HCT116 (cell line): ENCODE data around the gene TNS3.

Experiments
- CEBPB ChIP-seq: IDR thresholded peaks from 2 replicates; pipeline ENCODE4 v1.6.1; 2012; ENCODE audit warnings: low read depth
- POLR2A ChIP-seq: IDR thresholded peaks from 2 replicates; pipeline ENCODE4 v1.7.0; 2011; ENCODE audit warnings: borderline replicate concordance; ENCODE audit not compliant: insufficient read depth, insufficient read length; ENCODE audit errors: extremely low read depth
- POLR2AphosphoS5 ChIP-seq: IDR thresholded peaks from 2 replicates; pipeline ENCODE4 v1.6.1; 2011; ENCODE audit warnings: mild to moderate bottlenecking, low read depth, low read length, moderate library complexity
- RAD21 ChIP-seq: IDR thresholded peaks from 2 replicates; pipeline ENCODE4 v1.6.1; 2012; ENCODE audit warnings: low read depth, mild to moderate bottlenecking
- SIN3A ChIP-seq: IDR thresholded peaks from 2 replicates; pipeline ENCODE4 v1.6.1; 2012; ENCODE audit warnings: low read depth
- YY1 ChIP-seq: IDR thresholded peaks from 2 replicates; pipeline ENCODE4 v1.6.1; 2011; ENCODE audit warnings: low read length, low read depth, moderate library complexity, mild to moderate bottlenecking; ENCODE audit not compliant: insufficient replicate concordance; ENCODE audit errors: extremely low read depth
- TF ChIP-seq, protein P1 (sequence below), 3 experiments: fragments of 200-600 bp in 1 of 3; sonication (generic) in 1 of 3; IDR thresholded peaks in 2 of 3; conservative IDR thresholded peaks in 1 of 3; 2 replicates each; pipeline ENCODE4 v1.5.1; 2012 to 2017; ENCODE audit warnings: low read depth in 2 of 3, low read length in 2 of 3, antibody characterized with exemption in 1 of 3, borderline replicate concordance in 1 of 3, control low read depth in 1 of 3, mild to moderate bottlenecking in 1 of 3, mixed read lengths in 1 of 3, mixed run types in 1 of 3, moderate library complexity in 1 of 3; ENCODE audit not compliant: insufficient read depth in 1 of 3

DNA sequence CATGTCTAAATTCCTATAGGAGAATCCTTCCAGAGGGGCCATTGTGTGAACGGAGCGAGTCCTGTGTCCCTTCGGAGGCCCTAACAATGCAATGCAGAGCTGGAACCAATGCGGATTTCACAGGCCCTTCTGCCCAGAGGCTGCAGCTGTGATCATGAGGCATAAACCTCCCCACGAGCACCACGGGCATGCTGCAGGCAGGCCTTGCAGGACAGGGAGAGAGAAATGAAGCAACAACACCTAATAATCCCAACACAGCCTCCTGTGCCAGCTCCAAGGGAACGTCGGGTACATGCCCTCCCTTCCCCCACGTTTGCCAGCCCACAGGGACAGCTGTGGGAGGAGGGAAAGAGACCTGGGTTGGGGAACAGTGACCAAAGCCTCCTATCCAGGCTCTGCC lies 74.4 kb downstream of the TNS3 start:
- no peak for TF ChIP-seq SIN3A
- no peak for TF ChIP-seq POLR2AphosphoS5
- no peak for TF ChIP-seq YY1
- TF ChIP-seq RAD21: no peak
- TF ChIP-seq POLR2A: no peak
- TF ChIP-seq, protein P1, sequence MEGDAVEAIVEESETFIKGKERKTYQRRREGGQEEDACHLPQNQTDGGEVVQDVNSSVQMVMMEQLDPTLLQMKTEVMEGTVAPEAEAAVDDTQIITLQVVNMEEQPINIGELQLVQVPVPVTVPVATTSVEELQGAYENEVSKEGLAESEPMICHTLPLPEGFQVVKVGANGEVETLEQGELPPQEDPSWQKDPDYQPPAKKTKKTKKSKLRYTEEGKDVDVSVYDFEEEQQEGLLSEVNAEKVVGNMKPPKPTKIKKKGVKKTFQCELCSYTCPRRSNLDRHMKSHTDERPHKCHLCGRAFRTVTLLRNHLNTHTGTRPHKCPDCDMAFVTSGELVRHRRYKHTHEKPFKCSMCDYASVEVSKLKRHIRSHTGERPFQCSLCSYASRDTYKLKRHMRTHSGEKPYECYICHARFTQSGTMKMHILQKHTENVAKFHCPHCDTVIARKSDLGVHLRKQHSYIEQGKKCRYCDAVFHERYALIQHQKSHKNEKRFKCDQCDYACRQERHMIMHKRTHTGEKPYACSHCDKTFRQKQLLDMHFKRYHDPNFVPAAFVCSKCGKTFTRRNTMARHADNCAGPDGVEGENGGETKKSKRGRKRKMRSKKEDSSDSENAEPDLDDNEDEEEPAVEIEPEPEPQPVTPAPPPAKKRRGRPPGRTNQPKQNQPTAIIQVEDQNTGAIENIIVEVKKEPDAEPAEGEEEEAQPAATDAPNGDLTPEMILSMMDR (IDR thresholded peaks at IDR 0.05 in 2 of 3, conservative IDR thresholded peaks at IDR 0.05 in 1 of 3; ENCODE audit: borderline replicate concordance in 1 of 3, insufficient read depth in 1 of 3, low read depth in 2 of 3, low read length in 2 of 3): no peak
- TF ChIP-seq CEBPB: no peak
